ENCODE data around the gene AKR1A1. TPM values are rescaled to one million over a fixed set of nuclear protein-coding genes. Genes with fewer than 3 reads are reported as not detected.
A peak's percentile ranks its signal among the peaks of the same experiment; 100 is the strongest.
"Not testable (repeated sequence)": the region's sequence is repeated elsewhere in the genome, so short reads cannot be mapped to it uniquely, and the experiment has no call there.

AKR1A1 gene
- total RNA-seq, 1 experiment from 2014 or later, result 142 TPM

DNA sequence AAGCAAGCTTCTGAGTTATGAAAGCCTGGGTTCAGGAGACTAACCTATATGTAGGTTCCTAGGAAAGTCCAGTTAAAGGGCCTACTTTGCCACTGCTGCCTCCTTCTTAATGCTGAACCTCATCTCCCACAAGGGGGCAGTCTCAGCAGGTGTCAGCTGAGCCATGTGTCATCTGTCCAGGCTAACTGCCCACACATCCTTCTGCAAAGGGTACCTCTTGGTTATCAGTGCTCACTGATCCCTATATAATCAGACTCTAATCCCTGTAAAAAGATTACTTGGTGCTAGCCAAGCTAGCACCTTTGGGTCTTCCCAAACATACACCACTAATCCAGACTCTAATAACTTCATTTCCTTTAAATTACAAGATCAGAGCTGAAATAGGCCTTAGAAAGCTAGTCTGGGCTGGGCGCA is 38.0 kb upstream of the AKR1A1 start:
- DNase-seq (ENCODE audit: low read depth, low spot score) (peak; percentile 64), ATAC-seq (peak; percentile 75)
- Histone ChIP-seq H3K36me3 (ENCODE audit: control insufficient read depth, insufficient read depth, low read length) (peaks cover 50% of the 10 kb centered on the region), H3K4me1 (ENCODE audit: control insufficient read depth, insufficient read depth, low read length) (no peaks in the 10 kb centered on the region; the same call in 1 of the 2 replicates), H3K27ac (ENCODE audit: low read length) (no peak overlapping the region), H3K27me3 (ENCODE audit: control insufficient read depth, insufficient read depth, low read length) (no peaks in the 10 kb centered on the region), H3K9me3 (ENCODE audit: control insufficient read depth, insufficient read depth, low read depth, low read length) (no peaks in the 10 kb centered on the region), H3K4me3 (ENCODE audit: low read depth in 2 of 2, low read length in 2 of 2) (no peak overlapping the region)
- no TSS peak for BruUV-seq (replicated peaks)
- CTCF ChIA-PET, result interaction anchor here (0.6 to 0.9 kb wide), 7 partner anchors 36 to 331 kb away, joined by 3 to 16 read pairs (median 4); no protein-coding TSS in a partner anchor
- in situ Hi-C loops (cut with HindIII; ENCODE audit: low pct_unique_long_range_greater_than_20kb, low sequenced_read_pairs) (no loop called here), intact Hi-C loops (cut with micrococcal nuclease; ENCODE audit: unreplicated experiment) (loop anchor here (1.0 kb wide), 1 partner anchor 58 kb away; no protein-coding TSS in a partner anchor)
- POLR2A ChIA-PET, result interaction anchor here (0.7 kb wide), 1 partner anchor 176 kb away, joined by 3 read pairs; no protein-coding TSS in a partner anchor
- TF ChIP-seq REST (IDR thresholded peaks at IDR 0.05; ENCODE audit: insufficient read depth in 1 of 2, low read depth in 2 of 2, low read length in 1 of 2) (no peak), SIN3A (IDR thresholded peaks at IDR 0.05; ENCODE audit: borderline replicate concordance, insufficient read depth, low read depth, low read length) (0 out of 2 replicates have a peak, but pooled peaks have one; percentile 29)
- TF ChIP-seq, protein P1, sequence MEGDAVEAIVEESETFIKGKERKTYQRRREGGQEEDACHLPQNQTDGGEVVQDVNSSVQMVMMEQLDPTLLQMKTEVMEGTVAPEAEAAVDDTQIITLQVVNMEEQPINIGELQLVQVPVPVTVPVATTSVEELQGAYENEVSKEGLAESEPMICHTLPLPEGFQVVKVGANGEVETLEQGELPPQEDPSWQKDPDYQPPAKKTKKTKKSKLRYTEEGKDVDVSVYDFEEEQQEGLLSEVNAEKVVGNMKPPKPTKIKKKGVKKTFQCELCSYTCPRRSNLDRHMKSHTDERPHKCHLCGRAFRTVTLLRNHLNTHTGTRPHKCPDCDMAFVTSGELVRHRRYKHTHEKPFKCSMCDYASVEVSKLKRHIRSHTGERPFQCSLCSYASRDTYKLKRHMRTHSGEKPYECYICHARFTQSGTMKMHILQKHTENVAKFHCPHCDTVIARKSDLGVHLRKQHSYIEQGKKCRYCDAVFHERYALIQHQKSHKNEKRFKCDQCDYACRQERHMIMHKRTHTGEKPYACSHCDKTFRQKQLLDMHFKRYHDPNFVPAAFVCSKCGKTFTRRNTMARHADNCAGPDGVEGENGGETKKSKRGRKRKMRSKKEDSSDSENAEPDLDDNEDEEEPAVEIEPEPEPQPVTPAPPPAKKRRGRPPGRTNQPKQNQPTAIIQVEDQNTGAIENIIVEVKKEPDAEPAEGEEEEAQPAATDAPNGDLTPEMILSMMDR (IDR thresholded peaks at IDR 0.05), result peak; percentile 84

GRCh38 chr1:45513532-45514260 is 36.9 kb upstream of the AKR1A1 start:
- in situ Hi-C loops (cut with HindIII; ENCODE audit: low pct_unique_long_range_greater_than_20kb, low sequenced_read_pairs); ATAC-seq; H3K4me3 ChIP-seq (ENCODE audit: low read depth in 2 of 2, low read length in 2 of 2); H3K27ac ChIP-seq (ENCODE audit: low read length); POLR2A ChIA-PET; intact Hi-C loops (cut with micrococcal nuclease; ENCODE audit: unreplicated experiment); DNase-seq (ENCODE audit: low read depth, low spot score); H3K27me3 ChIP-seq (ENCODE audit: control insufficient read depth, insufficient read depth, low read length); H3K9me3 ChIP-seq (ENCODE audit: control insufficient read depth, insufficient read depth, low read depth, low read length); H3K4me1 ChIP-seq (ENCODE audit: control insufficient read depth, insufficient read depth, low read length): not testable (repeated sequence)
- CTCF ChIA-PET, result interaction anchor here (0.8 kb wide), 1 partner anchor 56 kb away, joined by 5 read pairs; no protein-coding TSS in a partner anchor
- BruUV-seq (replicated peaks), result TSS peak; percentile 1
- peaks cover 53% of the 10 kb centered on the region for H3K36me3 ChIP-seq (ENCODE audit: control insufficient read depth, insufficient read depth, low read length)

- BruUV-seq (replicated peaks), result no TSS peak
- no peaks in the 10 kb centered on the region for H3K27me3 ChIP-seq (ENCODE audit: control insufficient read depth, insufficient read depth, low read length)
- H3K4me1 ChIP-seq (ENCODE audit: control insufficient read depth, insufficient read depth, low read length), result peaks cover 7% of the 10 kb centered on the region
- in situ Hi-C loops (cut with HindIII; ENCODE audit: low pct_unique_long_range_greater_than_20kb, low sequenced_read_pairs), result no loop called here
- H3K27ac ChIP-seq (ENCODE audit: low read length), result no peak overlapping the region
- intact Hi-C loops (cut with micrococcal nuclease; ENCODE audit: unreplicated experiment), result no loop called here
- TF ChIP-seq POLR2AphosphoS5 (IDR thresholded peaks at IDR 0.05; ENCODE audit: low read depth, low read length), result no peak
- TF ChIP-seq, protein P1 (IDR thresholded peaks at IDR 0.05), result no peak
- no peak for TF ChIP-seq TCF7L2 (IDR thresholded peaks at IDR 0.05; ENCODE audit: low read depth, low read length)
- no peak for TF ChIP-seq SIN3A (IDR thresholded peaks at IDR 0.05; ENCODE audit: borderline replicate concordance, insufficient read depth, low read depth, low read length)
- no peak for TF ChIP-seq REST (IDR thresholded peaks at IDR 0.05; ENCODE audit: insufficient read depth in 1 of 2, low read depth in 2 of 2, low read length in 1 of 2)
- CTCF ChIA-PET, result no interaction called here
- H3K36me3 ChIP-seq (ENCODE audit: control insufficient read depth, insufficient read depth, low read length), result peaks cover 46% of the 10 kb centered on the region
- H3K9me3 ChIP-seq (ENCODE audit: control insufficient read depth, insufficient read depth, low read depth, low read length), result no peaks in the 10 kb centered on the region
- DNase-seq (ENCODE audit: low read depth, low spot score) (no peak), ATAC-seq (no peak)
- POLR2A ChIA-PET, result no interaction called here
- no peak overlapping the region for H3K4me3 ChIP-seq (ENCODE audit: low read depth in 2 of 2, low read length in 2 of 2)
Measured at GRCh38 chr1:45516036-45516435, 34.6 kb upstream of the AKR1A1 start.

All from Panc1 (cell line).